NCI-H187 (cell line): ENCODE data around the gene PTDSS2.
A peak's percentile ranks its signal among the peaks of the same experiment; 100 is the strongest.

ENCODE experiments used
- DNase-seq, 2 experiments: peaks; one replicate each; lab custom pipeline; 2025; lab: John Stamatoyannopoulos, UW

Gene PTDSS2

GRCh38 chr11:492427-493226, 42.5 kb downstream of the PTDSS2 start:
- peak in 1 of 2 experiments; percentile 51 for DNase-seq

- no peak for DNase-seq
These were observed 44.9 kb downstream of the PTDSS2 start for GRCh38 chr11:494761-495536.

- DNase-seq, result no peak
These were observed 45.5 kb downstream of the PTDSS2 start for GRCh38 chr11:495537-495931.

- DNase-seq, result no peak
These were observed 46.9 kb downstream of the PTDSS2 start for GRCh38 chr11:496834-497564.

- DNase-seq, result no peak
These were observed 47.7 kb downstream of the PTDSS2 start for GRCh38 chr11:497565-498296.

GRCh38 chr11:498297-499181, 48.5 kb downstream of the PTDSS2 start:
- DNase-seq, result no peak

- no peak for DNase-seq
These were observed 49.4 kb downstream of the PTDSS2 start for GRCh38 chr11:499201-500076.

GRCh38 chr11:501001-501682, 51.1 kb downstream of the PTDSS2 start:
- DNase-seq, result no peak

GRCh38 chr11:501683-502287, 51.7 kb downstream of the PTDSS2 start:
- no peak for DNase-seq

GRCh38 chr11:502288-503178, 52.5 kb downstream of the PTDSS2 start:
- DNase-seq, result no peak

- no peak for DNase-seq
These were observed 53.3 kb downstream of the PTDSS2 start for GRCh38 chr11:503179-503981.

- no peak for DNase-seq
These were observed 54.2 kb downstream of the PTDSS2 start for GRCh38 chr11:504053-504993.

GRCh38 chr11:504994-505344, 54.9 kb downstream of the PTDSS2 start:
- no peak for DNase-seq

- DNase-seq, result peak; percentile 93 to 97
These were observed 56.3 kb downstream of the PTDSS2 start for GRCh38 chr11:506238-506994.
